BLaER1 treated with 17β-estradiol and CSF1 and Interleukin-3, amounts not matched to agents 10 nM and 100 nM (cell line): Measurements from ENCODE around the gene CELSR1.

Source experiments
- H3K27ac ChIP-seq, 11 experiments: shearing (Covaris generic); formaldehyde crosslinking; 2 replicates each; pipeline ENCODE4 v1.8.1; 2022
- H3K27me3 ChIP-seq, 11 experiments: shearing (Covaris generic); formaldehyde crosslinking; 2 replicates each; pipeline ENCODE4 v1.8.1; 2022
- H3K36me3 ChIP-seq, 11 experiments: shearing (Covaris generic); formaldehyde crosslinking; 2 replicates each; pipeline ENCODE4 v1.8.1; 2022
- H3K4me1 ChIP-seq, 10 experiments: shearing (Covaris generic); formaldehyde crosslinking; 2 replicates each; pipeline ENCODE4 v1.8.1; 2022
- H3K4me2 ChIP-seq, 11 experiments: shearing (Covaris generic); formaldehyde crosslinking; 2 replicates each; pipeline ENCODE4 v1.8.1; 2022
- H3K4me3 ChIP-seq, 10 experiments: shearing (Covaris generic); formaldehyde crosslinking; 2 replicates each; pipeline ENCODE4 v1.8.1; 2022
- H3K9ac ChIP-seq, 11 experiments: shearing (Covaris generic); formaldehyde crosslinking; 2 replicates each; pipeline ENCODE4 v1.8.1; 2022
- H3K9me3 ChIP-seq, 11 experiments: shearing (Covaris generic); formaldehyde crosslinking; replicated peaks in 1 of 11; 2 replicates each; pipeline ENCODE4 v1.8.1; 2022
- H4K20me1 ChIP-seq, 11 experiments: shearing (Covaris generic); formaldehyde crosslinking; 2 replicates each; pipeline ENCODE4 v1.8.1; 2022
- Cebpa-rat ChIP-seq, 11 experiments: shearing (Covaris generic); IDR thresholded peaks; 2 replicates each; pipeline ENCODE4 v1.8.1; 2022

Gene CELSR1

DNA sequence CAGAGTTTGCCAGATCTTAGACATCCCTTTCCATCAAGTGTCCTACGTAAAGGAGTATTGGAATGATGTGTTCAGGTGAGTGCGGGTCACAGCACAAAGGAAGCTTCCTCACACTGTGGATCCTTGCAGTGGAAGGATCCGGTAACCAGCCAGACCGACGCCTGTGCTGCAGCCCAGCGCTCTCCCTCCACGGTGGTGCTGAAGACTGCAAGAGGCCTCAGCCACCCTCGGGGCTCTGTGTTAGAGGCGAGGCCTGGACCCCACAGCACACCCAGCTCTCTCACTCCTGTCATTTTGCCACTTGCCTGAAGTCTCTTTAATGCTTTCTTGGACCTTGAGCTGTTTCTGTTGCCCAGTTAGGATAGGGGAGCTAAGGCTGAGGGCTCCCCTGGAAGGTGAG lies 199.6 kb downstream of the CELSR1 start:
- Histone ChIP-seq H3K9ac (0 out of 22 replicates have a peak overlapping the region, but pooled peaks of 3 of the 11 experiments have one; percentile 4 to 90 (median 6)), H3K27me3 (no peaks in the 10 kb centered on the region), H3K36me3 (peaks cover 54 to 70% (median 63%) of the 10 kb centered on the region in 11 experiments), H4K20me1 (peaks cover 18 to 66% (median 51%) of the 10 kb centered on the region in 11 experiments; a peak in 20 of 22 replicates), H3K27ac (no peak overlapping the region), H3K4me3 (no peak overlapping the region), H3K9me3 (no peaks in the 10 kb centered on the region), H3K4me2 (no peak overlapping the region; a peak in 1 of 22 replicates), H3K4me1 (peaks cover 19 to 24% (median 22%) of the 10 kb centered on the region in 10 experiments)
- no peak for TF ChIP-seq Cebpa-rat (IDR thresholded peaks at IDR 0.05)

GRCh38 chr22:46336119-46337078 lies 201.0 kb downstream of the CELSR1 start:
- Histone ChIP-seq H3K4me2 (peak overlapping the region; percentile 83 to 98 (median 94)), H3K4me1 (peaks cover 19 to 24% (median 22%) of the 10 kb centered on the region in 10 experiments), H3K27ac (peak overlapping the region; percentile 80 to 92 (median 89)), H3K36me3 (peaks cover 39 to 70% (median 63%) of the 10 kb centered on the region in 11 experiments), H3K9ac (peak overlapping the region; percentile 83 to 96 (median 88)), H3K4me3 (peak overlapping the region; percentile 70 to 99 (median 93)), H3K27me3 (no peaks in the 10 kb centered on the region), H4K20me1 (peaks cover 10 to 60% (median 37%) of the 10 kb centered on the region in 11 experiments; a peak in 19 of 22 replicates), H3K9me3 (no peaks in the 10 kb centered on the region)
- no peak for TF ChIP-seq Cebpa-rat (IDR thresholded peaks at IDR 0.05)

GRCh38 chr22:46335201-46336118 lies 202.0 kb downstream of the CELSR1 start, which contains the start of gene TRMU:
Gene TRMU, plus strand, starts transcription at chr22:46335714. Its CDS starts 51 bp downstream, at chr22:46335765.
- H3K4me1 ChIP-seq = peaks cover 19 to 24% (median 22%) of the 10 kb centered on the region in 10 experiments
- no peaks in the 10 kb centered on the region for H3K27me3 ChIP-seq
- peak within 1 kb of the TSS; percentile 80 to 92 (median 89) for H3K27ac ChIP-seq
- H4K20me1 ChIP-seq = peaks cover 10 to 58% (median 32%) of the 10 kb centered on the region in 11 experiments; a peak in 19 of 22 replicates
- no peaks in the 10 kb centered on the region for H3K9me3 ChIP-seq
- H3K4me3 ChIP-seq = peak within 1 kb of the TSS; percentile 70 to 99 (median 93)
- no peak for TF ChIP-seq Cebpa-rat (IDR thresholded peaks at IDR 0.05)
- peak within 1 kb of the TSS; percentile 83 to 96 (median 88) for H3K9ac ChIP-seq
- H3K36me3 ChIP-seq = peaks cover 31 to 70% (median 63%) of the 10 kb centered on the region in 11 experiments
- H3K4me2 ChIP-seq = peak within 1 kb of the TSS; percentile 83 to 98 (median 94)

DNA sequence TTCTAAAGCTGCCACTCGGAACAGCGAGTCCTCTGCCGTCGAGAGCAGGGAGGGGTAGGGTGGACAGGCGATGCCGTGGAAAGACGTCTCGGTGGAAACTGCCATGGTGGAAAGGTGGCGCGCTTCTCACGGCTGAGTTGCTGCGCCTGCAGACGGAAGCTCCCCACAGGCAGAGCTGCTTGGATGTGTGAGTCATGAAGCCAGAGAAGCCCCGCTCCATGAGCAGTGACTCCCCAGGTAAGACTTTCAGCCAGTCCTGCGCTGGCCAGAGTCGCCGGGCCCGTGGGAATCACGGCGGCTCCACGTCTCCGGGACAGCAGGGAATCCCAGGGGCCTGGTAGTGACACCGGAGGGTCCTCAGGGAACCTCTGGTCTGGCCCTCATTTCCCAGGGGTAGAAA lies 205.9 kb downstream of the CELSR1 start:
- no peaks in the 10 kb centered on the region for H3K9me3 ChIP-seq
- peaks cover 0 to 73% (median 70%) of the 10 kb centered on the region in 11 experiments; a peak in 20 of 22 replicates for H3K36me3 ChIP-seq
- H3K4me1 ChIP-seq = peaks cover 8 to 15% (median 12%) of the 10 kb centered on the region in 10 experiments
- H3K4me3 ChIP-seq = no peak overlapping the region
- H4K20me1 ChIP-seq = peaks cover under 1 to 45% (median 2%) of the 10 kb centered on the region in 11 experiments; a peak in 14 of 22 replicates
- no peaks in the 10 kb centered on the region for H3K27me3 ChIP-seq
- H3K4me2 ChIP-seq = no peak overlapping the region
- no peak for TF ChIP-seq Cebpa-rat (IDR thresholded peaks at IDR 0.05)
- no peak overlapping the region for H3K9ac ChIP-seq
- no peak overlapping the region for H3K27ac ChIP-seq

DNA sequence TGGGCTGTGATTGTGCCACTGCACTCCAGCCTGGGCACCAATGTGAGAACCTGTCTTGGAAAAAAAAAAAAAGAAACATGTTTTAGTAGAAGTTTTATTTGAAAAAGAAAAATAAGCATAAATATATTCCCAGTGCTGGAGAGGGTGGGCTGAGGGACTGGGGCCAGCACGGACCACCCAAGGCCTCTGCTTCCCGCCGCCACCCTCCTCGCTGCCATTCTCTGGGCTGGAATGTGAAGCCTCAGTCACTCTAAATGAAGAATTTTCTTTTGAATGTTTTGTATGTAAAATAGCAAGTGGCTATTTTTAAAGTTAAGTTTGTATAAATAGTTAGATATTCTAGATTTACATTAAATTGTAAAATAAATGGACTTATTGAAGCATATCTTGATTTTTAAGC lies 207.0 kb downstream of the CELSR1 start:
- Histone ChIP-seq H3K9ac (no peak overlapping the region; a peak in 1 of 22 replicates), H3K4me1 (peaks cover 7 to 11% (median 9%) of the 10 kb centered on the region in 10 experiments; a peak in 19 of 20 replicates), H3K27ac (no peak overlapping the region), H3K4me2 (no peak overlapping the region), H4K20me1 (peaks cover 0 to 51% (median 0%) of the 10 kb centered on the region in 11 experiments; a peak in 6 of 22 replicates), H3K9me3 (no peaks in the 10 kb centered on the region), H3K4me3 (no peak overlapping the region), H3K27me3 (no peaks in the 10 kb centered on the region), H3K36me3 (peaks cover 0 to 84% (median 81%) of the 10 kb centered on the region in 11 experiments; a peak in 20 of 22 replicates)
- TF ChIP-seq Cebpa-rat (IDR thresholded peaks at IDR 0.05) = no peak

- Histone ChIP-seq H3K27ac (no peak overlapping the region), H4K20me1 (peaks cover 0 to 54% (median 0%) of the 10 kb centered on the region in 11 experiments; a peak in 6 of 22 replicates), H3K4me2 (no peak overlapping the region), H3K9ac (no peak overlapping the region; a peak in 2 of 22 replicates), H3K9me3 (no peaks in the 10 kb centered on the region), H3K27me3 (no peaks in the 10 kb centered on the region), H3K4me3 (no peak overlapping the region), H3K4me1 (peaks cover 1 to 5% (median 4%) of the 10 kb centered on the region in 10 experiments; a peak in 18 of 20 replicates), H3K36me3 (peaks cover 0 to 92% (median 89%) of the 10 kb centered on the region in 11 experiments; a peak in 21 of 22 replicates)
- TF ChIP-seq Cebpa-rat (IDR thresholded peaks at IDR 0.05) = no peak
Measured at GRCh38 chr22:46329616-46330015, 207.8 kb downstream of the CELSR1 start.

DNA sequence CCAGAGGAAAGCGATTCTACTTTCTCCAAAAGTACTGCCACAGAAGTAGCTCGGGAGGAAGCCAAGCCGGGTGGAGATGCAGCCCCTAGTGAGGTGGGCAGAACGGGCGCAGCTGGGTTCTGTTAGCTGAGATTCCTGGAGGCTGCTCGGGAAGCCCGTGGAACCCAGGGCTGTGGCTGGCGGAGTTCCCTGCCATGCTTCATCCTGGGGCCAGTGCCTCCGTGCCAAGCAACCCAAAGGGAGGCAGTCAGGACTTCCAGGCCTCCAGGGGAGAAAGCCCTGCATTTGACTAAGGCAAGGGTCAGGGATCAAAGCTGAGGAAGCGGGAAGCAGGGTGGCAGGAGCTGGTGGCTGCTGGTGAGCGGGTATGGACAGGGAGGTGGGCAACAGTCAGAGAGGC lies 208.6 kb downstream of the CELSR1 start:
- Histone ChIP-seq H3K4me1 (no peaks in the 10 kb centered on the region), H3K36me3 (peaks cover 0 to 100% (median 97%) of the 10 kb centered on the region in 11 experiments; a peak in 21 of 22 replicates), H3K9ac (peak overlapping the region in 1 of 11 experiments; percentile 29; a peak in 1 of 22 replicates), H3K27me3 (no peaks in the 10 kb centered on the region), H4K20me1 (peaks cover 0 to 62% (median 0%) of the 10 kb centered on the region in 11 experiments; a peak in 8 of 22 replicates), H3K9me3 (no peaks in the 10 kb centered on the region), H3K4me2 (no peak overlapping the region), H3K27ac (no peak overlapping the region), H3K4me3 (no peak overlapping the region)
- TF ChIP-seq Cebpa-rat (IDR thresholded peaks at IDR 0.05) = no peak
